ENCODE data around the gene ZSWIM1. TPM values are rescaled to one million over a fixed set of nuclear protein-coding genes. Genes with fewer than 3 reads are reported as not detected.

ZSWIM1 gene
- total and polyA plus RNA-seq, 2 donors from 2014 or later = 6.7 to 13.1 TPM

DNA sequence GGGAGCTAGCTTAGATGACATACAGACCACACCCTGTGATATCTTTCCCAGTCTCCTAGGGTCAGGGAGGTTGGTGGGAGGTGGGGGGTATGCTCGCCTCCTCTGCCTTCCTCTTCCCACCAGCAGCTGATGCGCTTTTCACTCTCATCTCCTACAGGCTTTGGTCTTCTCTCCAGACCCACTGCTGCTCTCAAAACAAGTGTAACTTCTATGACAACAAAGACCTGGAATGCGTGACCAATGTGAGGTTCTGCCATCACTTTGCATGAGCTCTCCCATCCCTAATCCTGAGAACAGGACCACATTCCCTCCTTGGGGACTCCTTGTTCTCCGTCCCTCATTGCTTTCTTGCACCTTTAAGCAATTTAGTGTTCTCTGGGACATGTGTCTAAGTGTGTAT, 12.8 kb downstream of the ZSWIM1 start:
- no peaks in the 10 kb centered on the region for H3K9me3 ChIP-seq (ENCODE audit: control insufficient read depth in 2 of 3, insufficient read depth in 1 of 3, low read length in 3 of 3)
- H3K36me3 ChIP-seq (ENCODE audit: control insufficient read depth in 2 of 3, insufficient read depth in 3 of 3, low read length in 3 of 3) = peaks cover 2 to 28% (median 25%) of the 10 kb centered on the region in 3 donors
- DNase-seq = peak in 1 of 5 donors; percentile 17
- H3K4me1 ChIP-seq (ENCODE audit: control insufficient read depth in 2 of 3, insufficient read depth in 2 of 3, low read depth in 1 of 3, low read length in 3 of 3) = peaks cover 0 to 25% (median 0%) of the 10 kb centered on the region in 3 donors
- no peaks in the 10 kb centered on the region for H3K27me3 ChIP-seq (ENCODE audit: control insufficient read depth, insufficient read depth, low read length)
- intact Hi-C loops (cut with DNase I) = no loop called here
- no peak overlapping the region for H3K4me3 ChIP-seq (ENCODE audit: low read length in 3 of 3)
- no peak overlapping the region for H3K9ac ChIP-seq (ENCODE audit: low read length in 3 of 3)
- no peak for FAIRE-seq
- no peak overlapping the region for H3K27ac ChIP-seq (ENCODE audit: low read depth in 2 of 2, low read length in 2 of 2)
- TF ChIP-seq, protein P1, sequence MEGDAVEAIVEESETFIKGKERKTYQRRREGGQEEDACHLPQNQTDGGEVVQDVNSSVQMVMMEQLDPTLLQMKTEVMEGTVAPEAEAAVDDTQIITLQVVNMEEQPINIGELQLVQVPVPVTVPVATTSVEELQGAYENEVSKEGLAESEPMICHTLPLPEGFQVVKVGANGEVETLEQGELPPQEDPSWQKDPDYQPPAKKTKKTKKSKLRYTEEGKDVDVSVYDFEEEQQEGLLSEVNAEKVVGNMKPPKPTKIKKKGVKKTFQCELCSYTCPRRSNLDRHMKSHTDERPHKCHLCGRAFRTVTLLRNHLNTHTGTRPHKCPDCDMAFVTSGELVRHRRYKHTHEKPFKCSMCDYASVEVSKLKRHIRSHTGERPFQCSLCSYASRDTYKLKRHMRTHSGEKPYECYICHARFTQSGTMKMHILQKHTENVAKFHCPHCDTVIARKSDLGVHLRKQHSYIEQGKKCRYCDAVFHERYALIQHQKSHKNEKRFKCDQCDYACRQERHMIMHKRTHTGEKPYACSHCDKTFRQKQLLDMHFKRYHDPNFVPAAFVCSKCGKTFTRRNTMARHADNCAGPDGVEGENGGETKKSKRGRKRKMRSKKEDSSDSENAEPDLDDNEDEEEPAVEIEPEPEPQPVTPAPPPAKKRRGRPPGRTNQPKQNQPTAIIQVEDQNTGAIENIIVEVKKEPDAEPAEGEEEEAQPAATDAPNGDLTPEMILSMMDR (IDR thresholded peaks at IDR 0.05; ENCODE audit: borderline replicate concordance, extremely low read depth, insufficient read depth) = no peak

DNA sequence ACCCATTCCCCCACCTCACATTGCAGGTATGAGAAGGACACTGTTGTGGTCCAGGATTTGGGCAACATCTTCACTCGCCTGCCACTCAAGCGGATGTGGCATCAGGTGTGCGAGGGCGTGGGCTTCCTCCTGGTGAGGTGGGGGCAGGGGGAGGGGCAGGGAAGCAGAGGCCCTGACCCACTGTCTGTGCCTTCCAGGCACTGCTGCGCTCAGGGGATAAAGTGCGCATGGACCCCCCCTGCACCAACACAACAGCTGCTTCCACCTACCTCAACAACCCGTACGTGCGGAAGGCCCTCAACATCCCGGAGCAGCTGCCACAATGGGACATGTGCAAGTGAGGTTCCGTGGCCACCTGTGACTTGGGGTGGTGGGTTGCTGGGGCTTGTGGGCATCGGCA, 13.8 kb downstream of the ZSWIM1 start:
- DNase-seq = peak in 1 of 5 donors; percentile 64
- no peak overlapping the region for H3K27ac ChIP-seq (ENCODE audit: low read depth in 2 of 2, low read length in 2 of 2)
- peaks cover 0 to 20% (median 0%) of the 10 kb centered on the region in 3 donors for H3K4me1 ChIP-seq (ENCODE audit: control insufficient read depth in 2 of 3, insufficient read depth in 2 of 3, low read depth in 1 of 3, low read length in 3 of 3)
- H3K36me3 ChIP-seq (ENCODE audit: control insufficient read depth in 2 of 3, insufficient read depth in 3 of 3, low read length in 3 of 3) = peaks cover 5 to 29% (median 25%) of the 10 kb centered on the region in 3 donors
- FAIRE-seq = no peak
- H3K9me3 ChIP-seq (ENCODE audit: control insufficient read depth in 2 of 3, insufficient read depth in 1 of 3, low read length in 3 of 3) = no peaks in the 10 kb centered on the region
- intact Hi-C loops (cut with DNase I) = no loop called here
- no peak overlapping the region for H3K9ac ChIP-seq (ENCODE audit: low read length in 3 of 3)
- H3K27me3 ChIP-seq (ENCODE audit: control insufficient read depth, insufficient read depth, low read length) = no peaks in the 10 kb centered on the region
- TF ChIP-seq, protein P1 (IDR thresholded peaks at IDR 0.05; ENCODE audit: borderline replicate concordance, extremely low read depth, insufficient read depth) = no peak
- H3K4me3 ChIP-seq (ENCODE audit: low read length in 3 of 3) = no peak overlapping the region

DNA sequence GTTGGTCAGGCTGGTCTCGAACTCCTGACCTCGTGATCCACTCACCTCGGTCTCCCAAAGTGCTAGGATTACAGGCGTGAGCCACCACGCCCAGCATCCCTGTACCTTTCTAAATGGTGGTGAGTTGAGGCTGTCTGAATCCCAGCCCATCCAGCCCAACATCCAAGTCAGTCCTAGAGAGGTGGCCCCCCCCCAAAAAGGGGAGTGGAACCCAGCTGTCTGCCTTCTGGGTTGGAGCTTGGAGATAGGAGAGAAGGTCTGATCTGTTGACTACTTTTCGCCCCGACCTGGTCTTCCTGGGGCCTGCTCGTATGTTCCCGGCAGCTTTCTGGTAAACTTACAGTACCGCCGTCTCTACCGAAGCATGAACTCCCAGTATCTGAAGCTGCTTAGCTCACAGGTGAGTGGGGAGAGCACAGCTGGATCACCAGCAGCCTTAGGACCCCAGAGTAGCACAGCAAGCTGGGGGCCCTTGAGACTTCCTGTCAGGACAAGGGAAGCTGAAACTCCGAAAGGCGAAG, 15.7 kb downstream of the ZSWIM1 start:
- Histone ChIP-seq H3K36me3 (ENCODE audit: control insufficient read depth in 2 of 3, insufficient read depth in 3 of 3, low read length in 3 of 3) (peaks cover 5 to 29% (median 25%) of the 10 kb centered on the region in 3 donors), H3K9me3 (ENCODE audit: control insufficient read depth in 2 of 3, insufficient read depth in 1 of 3, low read length in 3 of 3) (no peaks in the 10 kb centered on the region), H3K9ac (ENCODE audit: low read length in 3 of 3) (no peak overlapping the region), H3K27ac (ENCODE audit: low read depth in 2 of 2, low read length in 2 of 2) (no peak overlapping the region), H3K4me1 (ENCODE audit: control insufficient read depth in 2 of 3, insufficient read depth in 2 of 3, low read depth in 1 of 3, low read length in 3 of 3) (peaks cover 0 to 13% (median 0%) of the 10 kb centered on the region in 3 donors), H3K27me3 (ENCODE audit: control insufficient read depth, insufficient read depth, low read length) (no peaks in the 10 kb centered on the region), H3K4me3 (ENCODE audit: low read length in 3 of 3) (no peak overlapping the region)
- no peak for FAIRE-seq
- intact Hi-C loops (cut with DNase I) = no loop called here
- peak in 1 of 5 donors; percentile 29 for DNase-seq
- TF ChIP-seq, protein P1 (IDR thresholded peaks at IDR 0.05; ENCODE audit: borderline replicate concordance, extremely low read depth, insufficient read depth) = no peak

DNA sequence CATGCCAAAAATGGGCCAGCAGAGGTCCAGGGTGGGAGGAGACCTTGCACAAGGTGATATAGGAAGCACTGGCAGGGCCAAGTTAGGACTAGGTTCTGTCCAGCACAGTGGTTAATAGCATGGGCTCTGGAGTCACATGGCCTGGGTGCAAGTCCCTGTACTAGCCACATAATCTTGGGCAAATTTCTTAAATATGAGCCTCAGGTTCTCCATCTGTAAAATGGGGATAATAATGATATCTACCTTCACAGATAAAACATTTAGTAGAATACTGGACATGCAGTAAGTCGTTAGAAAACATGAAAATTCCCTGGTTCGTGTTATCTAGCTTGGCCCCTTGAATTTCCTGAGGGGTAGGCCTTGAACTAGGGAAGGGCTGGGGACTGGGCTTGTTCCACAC, 16.3 kb downstream of the ZSWIM1 start:
- TF ChIP-seq, protein P1 (IDR thresholded peaks at IDR 0.05; ENCODE audit: borderline replicate concordance, extremely low read depth, insufficient read depth) = no peak
- FAIRE-seq (no peak), DNase-seq (no peak)
- no peak overlapping the region for H3K27ac ChIP-seq (ENCODE audit: low read depth in 2 of 2, low read length in 2 of 2)
- no peaks in the 10 kb centered on the region for H3K9me3 ChIP-seq (ENCODE audit: control insufficient read depth in 2 of 3, insufficient read depth in 1 of 3, low read length in 3 of 3)
- H3K27me3 ChIP-seq (ENCODE audit: control insufficient read depth, insufficient read depth, low read length) = no peaks in the 10 kb centered on the region
- intact Hi-C loops (cut with DNase I) = no loop called here
- peaks cover 5 to 29% (median 25%) of the 10 kb centered on the region in 3 donors for H3K36me3 ChIP-seq (ENCODE audit: control insufficient read depth in 2 of 3, insufficient read depth in 3 of 3, low read length in 3 of 3)
- no peak overlapping the region for H3K4me3 ChIP-seq (ENCODE audit: low read length in 3 of 3)
- no peak overlapping the region for H3K9ac ChIP-seq (ENCODE audit: low read length in 3 of 3)
- H3K4me1 ChIP-seq (ENCODE audit: control insufficient read depth in 2 of 3, insufficient read depth in 2 of 3, low read depth in 1 of 3, low read length in 3 of 3) = peaks cover 0 to 7% (median 0%) of the 10 kb centered on the region in 3 donors

Measured in kidney (tissue), 14 donors.